NCI-H2196 treated with DMSO at 0.1 percent for 48 hours (cell line): ENCODE measurements around the gene NOPCHAP1.

Experiments used
- DNase-seq: peaks from one replicate; lab custom pipeline; 2025; ENCODE audit not compliant: unreplicated experiment; lab: John Stamatoyannopoulos, UW

The NOPCHAP1 gene

GRCh38 chr12:105018012-105018411, 31.9 kb downstream of the NOPCHAP1 start:
- no peak for DNase-seq

GRCh38 chr12:105018776-105019175, 32.7 kb downstream of the NOPCHAP1 start:
- DNase-seq, result peak; percentile 35

GRCh38 chr12:105020241-105020962, 34.3 kb downstream of the NOPCHAP1 start:
- peak; percentile 58 for DNase-seq

GRCh38 chr12:105024928-105025327, 38.8 kb downstream of the NOPCHAP1 start:
- DNase-seq, result no peak

- DNase-seq, result peak; percentile 27
These were observed 39.8 kb downstream of the NOPCHAP1 start for GRCh38 chr12:105025890-105026289.

GRCh38 chr12:105026411-105026810, 40.3 kb downstream of the NOPCHAP1 start:
- DNase-seq, result no peak

GRCh38 chr12:105030820-105031807, 45.0 kb downstream of the NOPCHAP1 start:
- DNase-seq, result peak; percentile 62

- DNase-seq, result no peak
These were observed 46.7 kb downstream of the NOPCHAP1 start for GRCh38 chr12:105032703-105033357.

- DNase-seq, result no peak
These were observed 47.7 kb downstream of the NOPCHAP1 start for GRCh38 chr12:105033851-105034250.
